K562 (cell line): ENCODE data around the gene MYO3B. TPM values are rescaled to one million over a fixed set of nuclear protein-coding genes. Genes with fewer than 3 reads are reported as not detected.

Source experiments
- AFF4 ChIP-seq: sonication (generic); formaldehyde crosslinking; IDR thresholded peaks from 2 replicates; pipeline ENCODE4 v1.8.0; 2023; ENCODE audit warnings: mild to moderate bottlenecking, missing genetic modification reagents
- EP300 ChIP-seq: IDR thresholded peaks from 2 replicates; pipeline ENCODE4 v1.6.1; 2012; ENCODE audit warnings: low read length, improper control_type of control experiment
- HBP1 ChIP-seq: fragments of 450-650 bp; formaldehyde crosslinking; IDR thresholded peaks from 2 replicates; pipeline ENCODE4 v1.4.0; 2022; ENCODE audit warnings: missing genetic modification characterization
- KAT7 ChIP-seq: sonication (generic); formaldehyde crosslinking; IDR thresholded peaks from 2 replicates; pipeline ENCODE4 v1.8.0; 2022; ENCODE audit warnings: missing genetic modification reagents, mild to moderate bottlenecking, borderline replicate concordance
- L3MBTL2 ChIP-seq: fragments of 450-650 bp; IDR thresholded peaks from 2 replicates; pipeline ENCODE4 v1.6.1; 2016; ENCODE audit warnings: mild to moderate bottlenecking, moderate library complexity
- MTA2 ChIP-seq: fragments of 450-650 bp; IDR thresholded peaks from 2 replicates; pipeline ENCODE4 v1.6.1; 2016; ENCODE audit warnings: low read depth
- NCOA6 ChIP-seq: fragments of 450-650 bp; IDR thresholded peaks from 2 replicates; pipeline ENCODE4 v1.6.1; 2017; ENCODE audit warnings: mild to moderate bottlenecking
- NRF1 ChIP-seq, 2 experiments: fragments of 450-650 bp; IDR thresholded peaks in 1 of 2; conservative IDR thresholded peaks in 1 of 2; 2 replicates each; pipeline ENCODE4 v1.6.1; 2014; ENCODE audit warnings: mild to moderate bottlenecking in 2 of 2
- OTX1 ChIP-seq: fragments of 450-650 bp; formaldehyde crosslinking; IDR thresholded peaks from 2 replicates; pipeline ENCODE4 v1.4.0; 2022; ENCODE audit warnings: mild to moderate bottlenecking
- PTRF ChIP-seq: fragments of 450-650 bp; IDR thresholded peaks from 2 replicates; pipeline ENCODE4 v1.6.1; 2016; ENCODE audit warnings: mild to moderate bottlenecking, missing genetic modification characterization, missing compliant biosample characterization
- RREB1 ChIP-seq: fragments of 250-450 bp; sonication (Bioruptor Pico); IDR thresholded peaks from 2 replicates; pipeline ENCODE4 v1.4.0; 2020
- SOX6 ChIP-seq: fragments of 450-650 bp; IDR thresholded peaks from 2 replicates; pipeline ENCODE4 v1.6.1; 2014; ENCODE audit warnings: mild to moderate bottlenecking
- ZBED1 ChIP-seq: IDR thresholded peaks from 2 replicates; pipeline ENCODE4 v1.6.1; 2014
- ZBTB12 ChIP-seq: fragments of 250-450 bp; sonication (Bioruptor Pico); IDR thresholded peaks from 2 replicates; pipeline ENCODE4 v1.4.0; 2020
- ZBTB7A ChIP-seq: IDR thresholded peaks from 2 replicates; pipeline ENCODE4 v1.6.1; 2011; ENCODE audit warnings: low read depth, mild to moderate bottlenecking, low read length, moderate library complexity, borderline replicate concordance; ENCODE audit not compliant: control insufficient read depth
- ZNF586 ChIP-seq: fragments of 450-650 bp; formaldehyde crosslinking; conservative IDR thresholded peaks from 2 replicates; pipeline ENCODE4 v1.4.0; 2020; ENCODE audit warnings: mild to moderate bottlenecking, moderate library complexity
- polyA plus RNA-seq, 8 experiments: library from polyadenylated mRNA; depleted of rRNA in 4 of 8; stranded (reverse) in 5 of 8; unstranded in 3 of 8; fragments of >200 nt; fragmentation: Nextera tagmentation in 2 of 8; fragmentation: Illumina TruSeq in 1 of 8; extraction: Ambion mirVana in 2 of 8; extraction: Trizol in 1 of 8; gene quantifications; 2 replicates each; pipeline versions ENCODE4 v1.2.1 to v1.2.3, GENCODE V29; 2011 to 2014; ENCODE audit warnings: inconsistent platforms in 1 of 8, missing spikeins in 1 of 8
- total RNA-seq, 7 experiments: library from RNA; depleted of rRNA in 6 of 7; stranded (reverse); fragments of >200 nt in 6 of 7; fragmentation: Illumina TruSeq in 2 of 7; extraction: Trizol in 2 of 7; gene quantifications; 2 replicates each; pipeline versions ENCODE4 v1.2.1 to v1.2.3, GENCODE V29; 2011 to 2021; ENCODE audit warnings: low replicate concordance in 1 of 7

MYO3B gene
- total and polyA plus RNA-seq, 9 of the 15 experiments (the other 6 are each of a cell fraction or from before 2014, with no cell fraction given): 2.7 to 6.5 (median 3.6) TPM

- peak; percentile 98 for TF ChIP-seq RREB1 (CRISPR knock-in tag)
- peak; percentile 91 for TF ChIP-seq ZNF586 (CRISPR knock-in tag)
- TF ChIP-seq ZBTB7A: peak; percentile 19; the same call in 1 of the 2 replicates
- peak; percentile 93 for TF ChIP-seq ZBTB12 (CRISPR knock-in tag)
- peak; percentile 84 for TF ChIP-seq OTX1 (CRISPR knock-in tag)
- TF ChIP-seq L3MBTL2: peak; percentile 92
- peak; percentile 100 for TF ChIP-seq SOX6
- TF ChIP-seq AFF4 (CRISPR knock-in tag): peak; percentile 74; the same call in 1 of the 2 replicates
- TF ChIP-seq KAT7 (CRISPR knock-in tag): peak; percentile 62; the same call in 1 of the 2 replicates
- TF ChIP-seq NRF1 (conservative IDR thresholded peaks at IDR 0.05 in 1 of 2, IDR thresholded peaks at IDR 0.05 in 1 of 2): peak; percentile 38; a peak in 3 of 4 replicates
- TF ChIP-seq PTRF: peak; percentile 99
- TF ChIP-seq MTA2: peak; percentile 100
- TF ChIP-seq EP300: peak; percentile 97
- TF ChIP-seq ZBED1: peak; percentile 94
- peak; percentile 96 for TF ChIP-seq HBP1 (CRISPR knock-in tag)
- peak; percentile 45; the same call in 1 of the 2 replicates for TF ChIP-seq NCOA6
These were observed 86.0 kb downstream of the MYO3B start (continued) for GRCh38 chr2:170263728-170264521.
